Cardiac septum (tissue), 1 donor: Measurements from ENCODE around the gene CRELD1. TPM values are rescaled to one million over a fixed set of nuclear protein-coding genes. Genes with fewer than 3 reads are reported as not detected.
A peak's percentile ranks its signal among the peaks of the same experiment; 100 is the strongest.
"Not testable (repeated sequence)": the region's sequence is repeated elsewhere in the genome, so short reads cannot be mapped to it uniquely, and the experiment has no call there.

Source experiments
- DNase-seq: peaks from one replicate; pipeline ENCODE4 v3.0.0-alpha.2; 2020; ENCODE audit warnings: low spot score
- intact Hi-C: fragments of 100-400 bp; cut with DNase I; formaldehyde crosslinking; loops from one replicate; pipeline ENCODE4 v1.14.0; 2022
- total RNA-seq: library from RNA; stranded (reverse); fragmentation: NEBNext Ultra II Directional; extraction: Animal tissue kit (Norgen Biotek cat#: 25700); gene quantifications from one replicate; pipeline ENCODE4 v1.2.1, GENCODE V29; 2021
- donor health status: DM: no; HTN: no; CAD: no.

The CRELD1 gene
- total RNA-seq, 1 donor from 2014 or later, result 60.1 TPM

GRCh38 chr3:9928158-9928557 lies 5.5 kb upstream of the CRELD1 start:
- DNase-seq, result no peak
- intact Hi-C loops, result no loop called here

DNA sequence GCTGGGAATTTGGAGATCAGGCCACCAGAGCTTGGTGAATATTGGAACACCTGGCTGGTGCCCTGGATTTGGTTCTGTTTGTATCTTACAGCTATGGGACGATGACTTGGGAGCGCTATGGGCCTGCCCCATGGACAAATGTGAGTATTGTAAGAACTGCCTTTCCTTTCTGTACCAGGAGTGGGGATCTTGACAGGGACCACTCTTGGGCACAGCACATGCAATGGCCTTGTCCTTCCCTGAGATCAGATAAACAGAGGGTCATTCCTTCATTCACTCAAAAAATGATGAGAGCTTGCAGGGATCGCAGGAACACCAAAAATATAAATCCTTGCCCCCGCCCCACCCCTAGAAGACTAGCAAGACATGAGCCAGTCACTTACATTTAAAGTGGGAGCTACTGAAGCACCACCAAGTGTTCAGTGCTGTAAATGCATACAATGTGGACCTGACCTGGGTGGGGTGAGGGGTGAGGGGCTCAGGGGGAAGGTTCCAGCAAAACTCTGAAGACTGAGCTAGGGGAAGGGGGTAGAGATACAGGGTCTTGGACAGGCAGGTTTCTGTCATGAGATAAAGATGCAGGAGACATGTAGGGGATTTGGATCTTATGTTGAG lies 2.7 kb upstream of the CRELD1 start:
- intact Hi-C loops, result loop anchor here (10.0 kb wide), 1 partner anchor 294 kb away; no protein-coding TSS in a partner anchor
- no peak for DNase-seq

- DNase-seq, result no peak
- intact Hi-C loops, result loop anchor here (2.0 to 10.0 kb wide), 2 partner anchors 16 to 292 kb away; partner anchors contain the start of gene IL17RC
Observed at GRCh38 chr3:9932535-9932842, 1.1 kb upstream of the CRELD1 start.

- intact Hi-C loops, result loop anchor here (2.0 to 10.0 kb wide), 2 partner anchors 16 to 292 kb away; partner anchors contain the start of gene IL17RC
Observed at GRCh38 chr3:9932843-9933560, 632 bp upstream of the CRELD1 start.

GRCh38 chr3:9934235-9934621 lies 594 bp downstream of the CRELD1 start:
- DNase-seq, result no peak
- intact Hi-C loops, result loop anchor here (10.0 kb wide), 1 partner anchor 291 kb away; no protein-coding TSS in a partner anchor

More at GRCh38 chr3:9932843-9933560, 632 bp upstream of the CRELD1 start:
- DNase-seq, result peak; percentile 85

DNA sequence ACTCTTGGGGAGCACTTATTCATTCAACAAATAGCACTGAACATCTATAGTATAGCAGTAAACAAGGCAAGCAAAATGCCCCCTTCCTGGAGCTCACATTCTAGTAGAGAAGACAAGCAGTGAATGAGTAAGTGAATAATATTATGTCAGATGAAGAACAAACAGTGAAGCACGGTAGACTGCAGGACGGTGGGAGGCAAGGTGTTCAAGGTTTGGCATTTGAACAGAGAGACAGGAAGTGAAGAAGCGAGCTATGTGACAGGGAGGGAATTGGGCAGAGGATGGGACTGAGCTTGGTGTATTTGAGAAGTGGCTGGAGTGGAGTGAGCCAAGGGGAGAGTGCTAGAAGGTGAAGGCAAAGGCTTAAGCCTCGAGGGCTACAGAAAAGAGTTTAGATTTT lies 1.4 kb downstream of the CRELD1 start:
- intact Hi-C loops, result loop anchor here (10.0 kb wide), 1 partner anchor 290 kb away; no protein-coding TSS in a partner anchor
- no peak for DNase-seq

- intact Hi-C loops, result loop anchor here (10.0 kb wide), 1 partner anchor 289 kb away; no protein-coding TSS in a partner anchor
Observed at GRCh38 chr3:9935966-9936510, 2.4 kb downstream of the CRELD1 start.

GRCh38 chr3:9937486-9938238 lies 4.0 kb downstream of the CRELD1 start:
- DNase-seq, result no peak
- intact Hi-C loops, result loop anchor here (10.0 kb wide), 1 partner anchor 287 kb away; no protein-coding TSS in a partner anchor

More at GRCh38 chr3:9935966-9936510, 2.4 kb downstream of the CRELD1 start:
- no peak for DNase-seq

GRCh38 chr3:9938966-9939365 lies 5.3 kb downstream of the CRELD1 start:
- intact Hi-C loops, result loop anchor here (10.0 kb wide), 1 partner anchor 286 kb away; no protein-coding TSS in a partner anchor
- DNase-seq, result no peak

- intact Hi-C loops, result loop anchor here (10.0 kb wide), 1 partner anchor 285 kb away; no protein-coding TSS in a partner anchor
- DNase-seq, result not testable (repeated sequence)
Observed at GRCh38 chr3:9939906-9940305, 6.3 kb downstream of the CRELD1 start.

DNA sequence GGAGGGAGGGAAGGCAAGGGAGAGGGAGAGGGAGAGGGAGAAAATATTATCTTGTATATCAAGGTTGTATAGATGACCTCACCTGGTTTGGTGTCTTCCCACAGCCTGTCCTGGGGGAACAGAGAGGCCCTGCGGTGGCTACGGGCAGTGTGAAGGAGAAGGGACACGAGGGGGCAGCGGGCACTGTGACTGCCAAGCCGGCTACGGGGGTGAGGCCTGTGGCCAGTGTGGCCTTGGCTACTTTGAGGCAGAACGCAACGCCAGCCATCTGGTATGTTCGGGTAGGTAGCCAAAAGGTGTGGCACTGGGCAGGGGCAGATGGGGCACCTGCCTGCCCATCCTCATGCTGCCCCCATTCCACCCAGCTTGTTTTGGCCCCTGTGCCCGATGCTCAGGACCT lies 7.1 kb downstream of the CRELD1 start:
- DNase-seq, result no peak
- intact Hi-C loops, result no loop called here

DNA sequence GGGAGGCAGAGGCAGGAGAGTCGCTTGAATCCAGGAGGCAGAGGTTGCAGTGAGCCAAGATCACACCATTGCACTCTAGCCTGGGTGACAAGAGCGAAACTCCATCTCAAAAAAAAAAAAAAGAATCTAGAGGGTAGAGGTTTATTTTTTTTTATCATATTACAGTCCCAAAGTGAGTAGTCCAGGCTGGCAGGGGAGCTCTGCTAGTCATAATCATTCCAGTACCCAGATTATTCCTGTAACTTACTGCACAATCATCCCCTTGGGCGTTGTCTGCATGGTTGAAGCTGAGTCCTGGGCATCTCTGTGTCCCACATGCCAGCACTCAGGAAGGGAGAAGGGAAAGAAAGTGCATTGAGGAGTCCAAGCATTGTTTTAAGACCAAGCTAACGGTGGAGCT lies 8.5 kb downstream of the CRELD1 start:
- intact Hi-C loops, result no loop called here
- DNase-seq, result no peak

GRCh38 chr3:9942934-9943690 lies 9.5 kb downstream of the CRELD1 start:
- intact Hi-C loops, result no loop called here

DNA sequence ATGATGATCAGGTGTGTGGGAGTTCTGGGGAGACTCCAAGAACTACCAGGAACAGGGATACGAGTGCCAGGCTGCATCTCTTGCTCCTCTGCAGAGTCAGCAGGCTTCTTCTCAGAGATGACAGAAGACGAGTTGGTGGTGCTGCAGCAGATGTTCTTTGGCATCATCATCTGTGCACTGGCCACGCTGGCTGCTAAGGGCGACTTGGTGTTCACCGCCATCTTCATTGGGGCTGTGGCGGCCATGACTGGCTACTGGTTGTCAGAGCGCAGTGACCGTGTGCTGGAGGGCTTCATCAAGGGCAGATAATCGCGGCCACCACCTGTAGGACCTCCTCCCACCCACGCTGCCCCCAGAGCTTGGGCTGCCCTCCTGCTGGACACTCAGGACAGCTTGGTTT lies 10.6 kb downstream of the CRELD1 start:
- intact Hi-C loops, result no loop called here
- DNase-seq, result no peak

More at GRCh38 chr3:9942934-9943690, 9.5 kb downstream of the CRELD1 start:
- no peak for DNase-seq

- peak; percentile 54 for DNase-seq
- intact Hi-C loops, result no loop called here
Observed at GRCh38 chr3:9945358-9945757, 11.7 kb downstream of the CRELD1 start.

GRCh38 chr3:9946112-9947024 lies 12.7 kb downstream of the CRELD1 start:
- intact Hi-C loops, result no loop called here
- DNase-seq, result peak; percentile 91

- intact Hi-C loops, result no loop called here
- peak; percentile 76 for DNase-seq
Observed at GRCh38 chr3:9947025-9947995, 13.7 kb downstream of the CRELD1 start.
